GM19043 (cell line): ENCODE data around the gene DNAH10.

Experiments used
- ATAC-seq: cut with Tn5 transposase; IDR thresholded peaks from one replicate; pipeline ENCODE4 v1.9.1; 2021; ENCODE audit warnings: low read depth; ENCODE audit not compliant: unreplicated experiment

Gene DNAH10

DNA sequence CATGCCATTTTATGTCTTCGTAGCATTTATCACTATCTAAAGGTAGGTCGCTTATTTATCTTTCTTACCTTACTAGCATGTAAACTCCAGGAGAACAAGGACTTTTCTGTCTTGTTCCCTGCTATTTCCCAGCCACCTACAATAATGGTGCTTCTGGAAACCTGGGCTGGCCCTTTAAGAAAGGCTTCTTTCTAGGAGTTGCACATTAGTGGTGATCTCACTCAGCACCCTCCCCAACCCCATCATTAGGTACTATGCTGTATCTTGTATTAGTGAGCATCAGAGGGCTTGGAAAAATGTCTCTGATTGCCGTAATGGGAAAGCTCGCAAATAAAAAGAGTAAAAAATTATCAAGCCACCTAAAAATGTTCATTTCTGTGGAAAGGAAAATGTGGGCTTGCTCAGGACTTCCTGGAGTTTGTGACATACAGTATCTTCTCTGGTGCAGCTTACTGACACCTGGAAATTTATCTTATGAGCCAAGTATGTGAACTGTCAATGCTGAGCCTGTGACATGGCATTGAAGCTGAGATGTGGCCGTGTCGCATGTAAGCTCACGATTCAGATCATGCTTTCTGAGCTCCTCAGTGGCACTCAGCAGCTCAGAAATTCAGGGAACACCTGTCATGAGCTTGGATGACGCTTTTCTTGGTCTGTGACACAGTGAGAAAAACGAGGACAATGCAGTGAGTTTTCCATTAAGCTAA, 198.1 kb downstream of the DNAH10 start:
- no peak for ATAC-seq

DNA sequence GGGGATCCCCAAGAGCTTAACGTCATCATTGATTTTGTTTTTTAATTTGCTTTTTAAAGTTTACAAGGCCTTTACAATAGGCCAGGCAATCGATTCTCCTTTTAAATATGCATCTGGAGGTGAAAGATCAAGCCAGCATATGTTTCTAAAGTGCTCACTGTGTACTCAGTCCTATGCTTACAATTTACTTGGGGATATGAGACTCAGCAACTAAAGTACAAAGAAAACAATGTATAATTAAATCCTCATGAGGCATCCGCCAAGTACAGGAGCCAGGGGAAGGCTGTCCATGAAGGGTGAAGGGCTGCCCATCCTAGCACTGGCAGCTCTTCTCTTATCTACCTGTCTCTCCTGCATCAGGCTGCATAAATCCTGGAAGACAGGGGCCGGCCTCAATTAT, 198.8 kb downstream of the DNAH10 start:
- ATAC-seq, result no peak

GRCh38 chr12:123961585-123962345, 199.7 kb downstream of the DNAH10 start:
- no peak for ATAC-seq

DNA sequence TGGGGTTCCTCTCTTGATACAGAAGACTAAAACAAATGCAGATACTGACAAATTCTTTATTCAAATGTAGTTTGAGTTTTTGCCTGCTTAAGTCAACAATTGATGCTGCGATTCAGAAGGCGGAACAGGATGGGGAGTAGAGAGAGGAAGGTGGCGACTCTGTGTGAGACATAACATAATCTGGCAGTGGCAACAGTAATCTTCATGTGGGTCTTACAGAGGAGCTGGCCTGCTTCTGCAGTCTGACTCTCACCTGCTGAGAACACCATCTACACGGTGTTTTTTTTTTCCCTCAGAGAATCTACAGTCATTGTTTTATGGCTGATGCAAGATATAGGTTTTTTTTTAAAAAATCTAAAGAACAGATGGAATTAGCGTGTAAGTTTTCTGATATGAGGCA, 200.4 kb downstream of the DNAH10 start:
- ATAC-seq, result no peak

- no peak for ATAC-seq
Observed at GRCh38 chr12:123963821-123964220, 201.7 kb downstream of the DNAH10 start.

- ATAC-seq, result no peak
Observed at GRCh38 chr12:123965382-123965781, 203.3 kb downstream of the DNAH10 start.

GRCh38 chr12:123966596-123966995, 204.5 kb downstream of the DNAH10 start:
- no peak for ATAC-seq

DNA sequence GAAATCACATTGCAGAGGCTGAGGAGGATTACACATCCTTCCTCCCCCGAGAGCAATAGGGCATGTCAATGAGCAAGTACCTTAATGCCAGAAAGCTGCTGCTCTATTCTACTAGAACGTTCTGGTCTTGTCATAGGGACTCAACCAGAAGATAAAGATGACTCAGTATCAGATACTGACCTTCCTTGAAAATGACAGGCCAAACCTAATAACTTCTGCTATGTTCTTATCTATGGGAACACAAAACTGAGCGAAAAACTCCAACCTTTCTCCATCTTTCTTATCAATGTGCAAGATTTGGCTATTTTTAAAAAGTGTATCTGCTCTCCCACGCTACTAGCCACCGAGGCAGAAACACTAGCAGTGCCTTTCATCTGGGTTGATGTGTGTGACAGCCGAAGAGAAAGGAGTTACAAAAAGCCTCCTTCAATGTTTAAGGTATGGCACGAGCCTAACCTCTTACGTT, 205.1 kb downstream of the DNAH10 start:
- ATAC-seq, result no peak

DNA sequence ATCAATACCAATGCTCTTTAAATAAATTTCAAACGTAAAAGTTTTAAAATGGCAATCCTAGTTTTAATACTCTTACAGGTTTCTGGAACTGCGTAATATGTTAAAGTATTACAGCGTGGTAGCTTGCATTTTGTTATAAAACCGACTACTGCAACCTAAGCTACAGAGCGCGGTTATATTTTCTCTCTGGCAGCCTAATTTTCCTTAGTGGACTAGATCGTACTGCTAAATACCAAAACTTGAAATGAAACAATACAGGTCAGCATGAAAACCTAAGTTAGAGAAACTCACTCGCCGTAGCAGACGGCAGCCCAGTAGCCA, 209.3 kb downstream of the DNAH10 start:
- ATAC-seq, result no peak

GRCh38 chr12:123971770-123972456, 209.8 kb downstream of the DNAH10 start:
- ATAC-seq, result peak; percentile 5

DNA sequence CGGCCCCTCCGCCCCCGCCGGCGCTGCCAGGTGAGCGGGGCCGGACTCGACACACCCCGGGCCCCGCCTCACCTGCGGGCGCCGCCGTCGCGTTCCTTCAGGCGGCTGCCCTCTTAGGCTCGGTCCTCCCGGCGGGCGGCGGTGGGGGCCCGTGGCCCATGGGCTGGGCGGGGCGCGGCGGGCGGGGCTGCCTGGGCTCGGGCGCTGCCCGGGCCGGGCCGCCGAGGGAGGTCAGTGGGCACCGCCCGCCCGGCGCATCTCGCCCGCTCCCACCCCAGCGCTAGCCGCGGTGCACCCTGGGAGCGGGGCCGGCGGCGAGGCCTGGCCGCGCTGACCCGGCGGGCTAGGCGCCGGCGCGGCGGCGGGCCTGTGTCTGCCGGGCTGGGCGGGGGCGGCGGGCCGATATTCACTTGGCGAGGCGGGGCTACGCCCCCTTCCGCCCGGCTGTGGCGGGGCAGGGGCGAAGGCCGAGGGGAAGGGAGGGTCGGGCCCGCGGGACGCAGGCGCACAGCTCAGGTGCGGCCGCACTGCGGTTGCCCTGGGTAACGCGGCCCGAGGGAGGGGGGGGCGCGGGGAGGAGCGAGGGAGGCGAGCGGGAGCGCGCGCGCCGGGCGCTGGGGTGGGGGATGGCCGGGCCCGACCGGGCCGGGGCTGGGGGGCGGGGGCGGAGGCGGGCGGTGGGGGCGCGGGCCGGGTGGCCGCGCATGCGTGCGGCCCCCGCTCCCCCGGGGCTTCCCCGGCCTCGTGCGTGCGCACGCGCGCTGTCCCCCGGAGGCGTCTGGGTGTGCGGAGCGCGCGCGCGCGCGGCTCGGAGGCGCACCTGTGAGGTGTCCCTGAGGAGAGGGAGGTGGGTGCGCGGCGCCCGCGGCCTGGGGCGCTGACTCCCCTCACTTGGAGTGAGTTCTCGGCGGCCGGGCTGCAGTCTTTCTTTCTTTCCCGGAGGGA, 210.6 kb downstream of the DNAH10 start, which contains the start of the genes CCDC92 and ZNF664:
Gene CCDC92 (minus strand): TSS at position 375 of the 945 bp plus-strand sequence. CDS start 28,526 bp downstream, outside the sequence.
Gene ZNF664 (plus strand): TSS at position 759 of the 945 bp plus-strand sequence. CDS start 38,930 bp downstream, outside the sequence.
- ATAC-seq, result peak; percentile 76

- no peak for ATAC-seq
Observed at GRCh38 chr12:123973552-123974341, 211.6 kb downstream of the DNAH10 start.

DNA sequence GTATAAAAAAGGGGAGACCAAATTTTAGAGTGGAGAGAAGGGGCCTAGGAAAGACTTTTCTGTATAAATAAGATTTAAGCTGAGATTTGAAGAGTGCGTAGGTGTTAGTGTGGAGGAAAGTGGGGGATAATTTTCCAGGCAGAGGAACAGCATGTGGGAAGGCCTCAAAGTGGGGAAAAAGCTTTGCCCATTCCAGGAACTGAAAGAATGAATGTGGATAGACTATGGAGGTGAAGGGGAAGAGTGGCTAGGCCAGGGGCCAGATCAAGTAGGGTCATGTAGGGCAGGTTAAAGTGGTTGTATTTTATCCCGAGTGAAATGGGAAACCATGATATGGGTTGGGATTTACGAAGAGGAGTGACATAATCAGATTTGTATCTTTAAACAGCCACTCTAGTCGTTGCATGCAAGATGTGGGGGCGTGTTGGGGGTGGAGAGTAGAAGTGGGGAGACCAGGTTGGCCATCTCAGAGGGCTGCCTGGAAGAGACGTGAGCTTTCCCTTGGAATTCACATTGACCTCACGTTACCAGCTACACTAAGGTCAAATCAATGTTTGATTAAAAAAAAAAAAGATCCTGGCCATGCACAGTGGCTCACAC, 214.2 kb downstream of the DNAH10 start:
- ATAC-seq, result no peak

DNA sequence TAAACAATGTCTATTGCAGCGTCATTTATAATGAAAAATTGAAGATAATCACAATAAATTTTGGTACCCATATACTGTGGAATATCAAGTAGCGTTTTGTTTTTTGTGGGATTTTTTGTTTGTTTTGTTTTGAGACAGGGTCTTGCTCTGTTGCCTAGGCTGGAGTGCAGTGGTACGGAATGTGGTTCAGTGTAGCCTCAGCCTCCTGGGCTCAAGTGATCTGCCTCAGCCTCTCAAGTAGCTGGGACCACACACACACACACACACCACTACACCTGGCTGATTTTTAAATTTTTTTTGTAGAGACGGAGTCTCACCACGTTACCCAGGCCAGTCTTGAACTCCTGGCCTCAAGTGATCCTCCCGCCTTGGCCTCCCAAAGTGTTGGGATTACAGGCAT, 217.5 kb downstream of the DNAH10 start:
- no peak for ATAC-seq

DNA sequence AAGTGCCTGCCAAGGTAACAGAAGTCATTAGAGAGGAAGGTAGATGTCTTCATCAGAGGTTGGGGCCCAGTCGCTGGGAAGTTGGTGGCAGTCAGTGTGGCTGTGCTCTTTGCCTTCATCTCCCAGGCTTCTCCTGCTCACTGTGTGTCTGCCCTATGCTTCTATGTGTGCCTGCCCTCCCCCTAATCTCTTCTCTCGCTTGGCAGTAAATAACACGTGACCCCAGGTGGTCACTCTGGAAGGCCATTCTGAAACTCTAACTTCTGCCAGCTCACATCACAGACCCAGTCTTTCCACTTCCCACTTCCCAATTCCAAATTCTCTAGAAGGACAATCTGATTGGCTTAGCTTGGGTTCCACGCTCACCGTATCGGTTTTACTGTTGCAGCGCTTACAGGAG, 220.2 kb downstream of the DNAH10 start:
- no peak for ATAC-seq

- ATAC-seq, result no peak
Observed at GRCh38 chr12:123983822-123984485, 221.9 kb downstream of the DNAH10 start.

DNA sequence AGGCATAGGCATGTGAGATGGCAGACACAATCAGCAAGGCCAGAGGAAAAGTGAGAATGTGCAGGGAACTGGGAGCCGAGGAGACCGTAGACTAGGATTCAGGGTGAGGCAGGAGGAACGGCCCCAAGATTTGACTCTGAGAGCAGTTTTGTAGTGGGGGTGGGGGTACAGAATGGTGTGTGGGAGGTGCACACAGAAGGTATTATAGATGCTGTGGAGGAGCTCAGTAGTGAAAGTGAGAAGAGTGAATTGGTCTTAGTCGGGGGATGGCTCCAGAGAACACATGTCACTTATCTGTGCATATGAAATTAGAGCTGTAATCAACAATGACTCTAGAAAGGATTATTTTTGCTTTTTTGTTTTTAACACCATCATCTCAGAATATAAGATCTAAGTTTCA, 222.8 kb downstream of the DNAH10 start:
- no peak for ATAC-seq
